Thyroid gland (tissue), 4 donors: Measurements from ENCODE around the gene PPP4C. TPM values are rescaled to one million over a fixed set of nuclear protein-coding genes. Genes with fewer than 3 reads are reported as not detected.

Experiments
- DNase-seq, 2 donors: peaks; one replicate each; pipeline ENCODE4 v3.0.0-alpha.2; 2019
- H3K27ac ChIP-seq, 3 donors: fragments of 200-600 bp; sonication (generic); 1 replicate in 2 of 3; 2 replicates in 1 of 3; pipeline ENCODE4 v1.5.1; 2016 to 2019; ENCODE audit warnings: mild to moderate bottlenecking in 1 of 3, moderate library complexity in 1 of 3
- H3K27me3 ChIP-seq: fragments of 200-600 bp; sonication (generic); one replicate; pipeline ENCODE4 v1.5.1; 2019
- H3K36me3 ChIP-seq, 2 donors: fragments of 200-600 bp; sonication (generic); one replicate each; pipeline ENCODE4 v1.5.1; 2016 to 2019
- H3K4me1 ChIP-seq, 2 donors: fragments of 200-600 bp; sonication (generic); one replicate each; pipeline ENCODE4 v1.5.1; 2017 to 2019
- H3K4me3 ChIP-seq, 3 donors: fragments of 200-600 bp; sonication (generic); replicated peaks in 1 of 3; 1 replicate in 2 of 3; 2 replicates in 1 of 3; pipeline ENCODE4 v1.5.1; 2016; ENCODE audit warnings: mild to moderate bottlenecking in 1 of 3
- H3K9me3 ChIP-seq: fragments of 200-600 bp; sonication (generic); one replicate; pipeline ENCODE4 v1.5.1; 2017
- CTCF ChIP-seq, 6 experiments: fragments of 200-600 bp in 3 of 6; fragments of 450-650 bp in 3 of 6; sonication (generic) in 3 of 6; IDR thresholded peaks; one replicate each; pipeline ENCODE4 v1.5.1; 2016 to 2019; ENCODE audit warnings: antibody characterized with exemption in 6 of 6, mild to moderate bottlenecking in 2 of 6, inconsistent platforms in 1 of 6, moderate library complexity in 1 of 6
- POLR2A ChIP-seq, 2 donors: fragments of 450-650 bp; IDR thresholded peaks; one replicate each; pipeline ENCODE4 v1.6.1; 2017; ENCODE audit warnings: antibody characterized with exemption in 2 of 2, mild to moderate bottlenecking in 2 of 2, moderate library complexity in 1 of 2
- WGBS, 2 donors: methylation state at CpG; one replicate each; pipeline ENCODE4 v1.1.5; 2017; 5-methylcytosine and 5-hydroxymethylcytosine counted together
- intact Hi-C: fragments of 100-400 bp; cut with DNase I; formaldehyde crosslinking; loops from one replicate; pipeline ENCODE4 v1.15.1; 2023
- total RNA-seq, 4 donors: library from RNA; depleted of rRNA; stranded (reverse); fragments of >200 nt; gene quantifications; one replicate each; pipeline ENCODE4 v1.2.3, GENCODE V29; 2016

Gene PPP4C
- total RNA-seq, 4 donors from 2014 or later = 43.6 to 59.9 (median 50.8) TPM

- WGBS, 2 donors = 87 to 91% methylated on average over 4 of the region's 4 CpGs
- Histone ChIP-seq H3K27me3 (no peaks in the 10 kb centered on the region), H3K36me3 (peaks cover 0 to 5% of the 10 kb centered on the region in 2 donors), H3K9me3 (no peaks in the 10 kb centered on the region), H3K4me3 (no peak overlapping the region), H3K4me1 (peaks cover 0 to 5% of the 10 kb centered on the region in 2 donors), H3K27ac (no peak overlapping the region)
- intact Hi-C loops = no loop called here
- no peak for DNase-seq
- TF ChIP-seq CTCF (IDR thresholded peaks at IDR 0.05) = no peak
- no peak for TF ChIP-seq POLR2A (IDR thresholded peaks at IDR 0.05)
Measured at GRCh38 chr16:30104090-30104489, 28.3 kb downstream of the PPP4C start.

- H3K4me3 ChIP-seq = no peak overlapping the region
- H3K27me3 ChIP-seq = no peaks in the 10 kb centered on the region
- no peak overlapping the region for H3K27ac ChIP-seq
- no peak for DNase-seq
- no peaks in the 10 kb centered on the region for H3K9me3 ChIP-seq
- WGBS, 2 donors = 60 to 74% methylated on average over 6 of the region's 6 CpGs
- H3K36me3 ChIP-seq = peaks cover 0 to 5% of the 10 kb centered on the region in 2 donors
- TF ChIP-seq POLR2A (IDR thresholded peaks at IDR 0.05) = no peak
- TF ChIP-seq CTCF (IDR thresholded peaks at IDR 0.05) = no peak
- peaks cover 0 to 5% of the 10 kb centered on the region in 2 donors for H3K4me1 ChIP-seq
- intact Hi-C loops = no loop called here
Measured at GRCh38 chr16:30104492-30104891, 28.7 kb downstream of the PPP4C start.

- H3K4me3 ChIP-seq = no peak overlapping the region
- no peaks in the 10 kb centered on the region for H3K9me3 ChIP-seq
- no peak for DNase-seq
- peaks cover 2 to 6% of the 10 kb centered on the region in 2 donors for H3K4me1 ChIP-seq
- TF ChIP-seq POLR2A (IDR thresholded peaks at IDR 0.05) (no peak), CTCF (IDR thresholded peaks at IDR 0.05) (no peak)
- 94 to 96% methylated on average over 14 to 15 of the region's 15 CpGs for WGBS, 2 donors
- H3K27me3 ChIP-seq = no peaks in the 10 kb centered on the region
- H3K27ac ChIP-seq = no peak overlapping the region
- intact Hi-C loops = no loop called here
- H3K36me3 ChIP-seq = peaks cover 0 to 8% of the 10 kb centered on the region in 2 donors
Measured at GRCh38 chr16:30108059-30108850, 32.5 kb downstream of the PPP4C start.

- Histone ChIP-seq H3K27me3 (no peaks in the 10 kb centered on the region), H3K4me1 (peaks cover 4 to 5% of the 10 kb centered on the region in 2 donors), H3K27ac (no peak overlapping the region), H3K4me3 (no peak overlapping the region), H3K9me3 (no peaks in the 10 kb centered on the region), H3K36me3 (peaks cover 13 to 18% of the 10 kb centered on the region in 2 donors)
- WGBS, 2 donors = 69 to 70% methylated on average over 7 of the region's 7 CpGs
- TF ChIP-seq CTCF (IDR thresholded peaks at IDR 0.05) = no peak
- no peak for TF ChIP-seq POLR2A (IDR thresholded peaks at IDR 0.05)
- DNase-seq = no peak
- intact Hi-C loops = no loop called here
Measured at GRCh38 chr16:30110661-30111060, 34.9 kb downstream of the PPP4C start.
